ENCODE measurements around the gene EMILIN2.

DNA sequence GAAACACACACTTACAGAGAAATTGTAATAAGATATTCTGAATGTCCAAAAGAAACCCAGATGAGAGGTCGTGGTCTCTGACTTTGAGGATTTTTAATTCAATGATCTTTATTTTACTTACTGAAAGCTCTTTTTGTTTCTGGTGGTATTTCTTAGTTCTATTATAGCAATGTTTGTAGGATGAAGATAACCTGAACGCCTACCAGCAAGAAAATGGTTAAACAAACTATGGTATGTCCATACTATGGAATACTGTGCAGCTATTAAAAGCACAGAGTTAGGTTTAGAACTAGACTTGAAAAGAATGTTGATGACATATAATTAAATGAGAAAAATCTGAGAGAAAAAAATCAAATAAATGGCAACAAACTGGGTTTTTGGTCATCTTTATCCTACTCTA, 105.8 kb downstream of the EMILIN2 start:
- TF ChIP-seq, protein P1, sequence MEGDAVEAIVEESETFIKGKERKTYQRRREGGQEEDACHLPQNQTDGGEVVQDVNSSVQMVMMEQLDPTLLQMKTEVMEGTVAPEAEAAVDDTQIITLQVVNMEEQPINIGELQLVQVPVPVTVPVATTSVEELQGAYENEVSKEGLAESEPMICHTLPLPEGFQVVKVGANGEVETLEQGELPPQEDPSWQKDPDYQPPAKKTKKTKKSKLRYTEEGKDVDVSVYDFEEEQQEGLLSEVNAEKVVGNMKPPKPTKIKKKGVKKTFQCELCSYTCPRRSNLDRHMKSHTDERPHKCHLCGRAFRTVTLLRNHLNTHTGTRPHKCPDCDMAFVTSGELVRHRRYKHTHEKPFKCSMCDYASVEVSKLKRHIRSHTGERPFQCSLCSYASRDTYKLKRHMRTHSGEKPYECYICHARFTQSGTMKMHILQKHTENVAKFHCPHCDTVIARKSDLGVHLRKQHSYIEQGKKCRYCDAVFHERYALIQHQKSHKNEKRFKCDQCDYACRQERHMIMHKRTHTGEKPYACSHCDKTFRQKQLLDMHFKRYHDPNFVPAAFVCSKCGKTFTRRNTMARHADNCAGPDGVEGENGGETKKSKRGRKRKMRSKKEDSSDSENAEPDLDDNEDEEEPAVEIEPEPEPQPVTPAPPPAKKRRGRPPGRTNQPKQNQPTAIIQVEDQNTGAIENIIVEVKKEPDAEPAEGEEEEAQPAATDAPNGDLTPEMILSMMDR (IDR thresholded peaks at IDR 0.05; ENCODE audit: low read depth, low read length, missing input control), result no peak
- TF ChIP-seq RAD21 (IDR thresholded peaks at IDR 0.05) (no peak), SP1 (IDR thresholded peaks at IDR 0.05) (no peak), FOXA1 (IDR thresholded peaks at IDR 0.05) (no peak), YY1 (IDR thresholded peaks at IDR 0.05) (no peak), TAF1 (conservative IDR thresholded peaks at IDR 0.05) (no peak), GABPA (IDR thresholded peaks at IDR 0.05 in 1 of 2, conservative IDR thresholded peaks at IDR 0.05 in 1 of 2) (no peak)
- TF ChIP-seq, protein P2, sequence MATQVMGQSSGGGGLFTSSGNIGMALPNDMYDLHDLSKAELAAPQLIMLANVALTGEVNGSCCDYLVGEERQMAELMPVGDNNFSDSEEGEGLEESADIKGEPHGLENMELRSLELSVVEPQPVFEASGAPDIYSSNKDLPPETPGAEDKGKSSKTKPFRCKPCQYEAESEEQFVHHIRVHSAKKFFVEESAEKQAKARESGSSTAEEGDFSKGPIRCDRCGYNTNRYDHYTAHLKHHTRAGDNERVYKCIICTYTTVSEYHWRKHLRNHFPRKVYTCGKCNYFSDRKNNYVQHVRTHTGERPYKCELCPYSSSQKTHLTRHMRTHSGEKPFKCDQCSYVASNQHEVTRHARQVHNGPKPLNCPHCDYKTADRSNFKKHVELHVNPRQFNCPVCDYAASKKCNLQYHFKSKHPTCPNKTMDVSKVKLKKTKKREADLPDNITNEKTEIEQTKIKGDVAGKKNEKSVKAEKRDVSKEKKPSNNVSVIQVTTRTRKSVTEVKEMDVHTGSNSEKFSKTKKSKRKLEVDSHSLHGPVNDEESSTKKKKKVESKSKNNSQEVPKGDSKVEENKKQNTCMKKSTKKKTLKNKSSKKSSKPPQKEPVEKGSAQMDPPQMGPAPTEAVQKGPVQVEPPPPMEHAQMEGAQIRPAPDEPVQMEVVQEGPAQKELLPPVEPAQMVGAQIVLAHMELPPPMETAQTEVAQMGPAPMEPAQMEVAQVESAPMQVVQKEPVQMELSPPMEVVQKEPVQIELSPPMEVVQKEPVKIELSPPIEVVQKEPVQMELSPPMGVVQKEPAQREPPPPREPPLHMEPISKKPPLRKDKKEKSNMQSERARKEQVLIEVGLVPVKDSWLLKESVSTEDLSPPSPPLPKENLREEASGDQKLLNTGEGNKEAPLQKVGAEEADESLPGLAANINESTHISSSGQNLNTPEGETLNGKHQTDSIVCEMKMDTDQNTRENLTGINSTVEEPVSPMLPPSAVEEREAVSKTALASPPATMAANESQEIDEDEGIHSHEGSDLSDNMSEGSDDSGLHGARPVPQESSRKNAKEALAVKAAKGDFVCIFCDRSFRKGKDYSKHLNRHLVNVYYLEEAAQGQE (IDR thresholded peaks at IDR 0.05), result no peak
- TF ChIP-seq, protein P3, sequence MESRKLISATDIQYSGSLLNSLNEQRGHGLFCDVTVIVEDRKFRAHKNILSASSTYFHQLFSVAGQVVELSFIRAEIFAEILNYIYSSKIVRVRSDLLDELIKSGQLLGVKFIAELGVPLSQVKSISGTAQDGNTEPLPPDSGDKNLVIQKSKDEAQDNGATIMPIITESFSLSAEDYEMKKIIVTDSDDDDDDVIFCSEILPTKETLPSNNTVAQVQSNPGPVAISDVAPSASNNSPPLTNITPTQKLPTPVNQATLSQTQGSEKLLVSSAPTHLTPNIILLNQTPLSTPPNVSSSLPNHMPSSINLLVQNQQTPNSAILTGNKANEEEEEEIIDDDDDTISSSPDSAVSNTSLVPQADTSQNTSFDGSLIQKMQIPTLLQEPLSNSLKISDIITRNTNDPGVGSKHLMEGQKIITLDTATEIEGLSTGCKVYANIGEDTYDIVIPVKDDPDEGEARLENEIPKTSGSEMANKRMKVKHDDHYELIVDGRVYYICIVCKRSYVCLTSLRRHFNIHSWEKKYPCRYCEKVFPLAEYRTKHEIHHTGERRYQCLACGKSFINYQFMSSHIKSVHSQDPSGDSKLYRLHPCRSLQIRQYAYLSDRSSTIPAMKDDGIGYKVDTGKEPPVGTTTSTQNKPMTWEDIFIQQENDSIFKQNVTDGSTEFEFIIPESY (IDR thresholded peaks at IDR 0.05), result no peak
- TF ChIP-seq, protein P4, sequence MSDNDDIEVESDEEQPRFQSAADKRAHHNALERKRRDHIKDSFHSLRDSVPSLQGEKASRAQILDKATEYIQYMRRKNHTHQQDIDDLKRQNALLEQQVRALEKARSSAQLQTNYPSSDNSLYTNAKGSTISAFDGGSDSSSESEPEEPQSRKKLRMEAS (IDR thresholded peaks at IDR 0.05), result no peak
